Coronary artery (tissue), 2 donors: ENCODE measurements around the gene SH3BGRL3.
A peak's percentile ranks its signal among the peaks of the same experiment; 100 is the strongest.

Experiments
- DNase-seq: peaks from one replicate; pipeline ENCODE4 v3.0.0-alpha.2; 2017; ENCODE audit warnings: low spot score
- H3K27ac ChIP-seq, 2 donors: fragments of 200-600 bp; sonication (generic); one replicate each; pipeline ENCODE4 v1.5.1; 2016 to 2019
- H3K4me3 ChIP-seq: fragments of 200-600 bp; sonication (generic); 2 replicates; pipeline ENCODE4 v1.5.1; 2016; ENCODE audit warnings: mild to moderate bottlenecking, moderate library complexity
- TF ChIP-seq, protein P1 (sequence below): fragments of 200-600 bp; sonication (generic); IDR thresholded peaks from one replicate; pipeline ENCODE4 v1.5.1; 2019; ENCODE audit warnings: antibody characterized with exemption

Gene SH3BGRL3

DNA sequence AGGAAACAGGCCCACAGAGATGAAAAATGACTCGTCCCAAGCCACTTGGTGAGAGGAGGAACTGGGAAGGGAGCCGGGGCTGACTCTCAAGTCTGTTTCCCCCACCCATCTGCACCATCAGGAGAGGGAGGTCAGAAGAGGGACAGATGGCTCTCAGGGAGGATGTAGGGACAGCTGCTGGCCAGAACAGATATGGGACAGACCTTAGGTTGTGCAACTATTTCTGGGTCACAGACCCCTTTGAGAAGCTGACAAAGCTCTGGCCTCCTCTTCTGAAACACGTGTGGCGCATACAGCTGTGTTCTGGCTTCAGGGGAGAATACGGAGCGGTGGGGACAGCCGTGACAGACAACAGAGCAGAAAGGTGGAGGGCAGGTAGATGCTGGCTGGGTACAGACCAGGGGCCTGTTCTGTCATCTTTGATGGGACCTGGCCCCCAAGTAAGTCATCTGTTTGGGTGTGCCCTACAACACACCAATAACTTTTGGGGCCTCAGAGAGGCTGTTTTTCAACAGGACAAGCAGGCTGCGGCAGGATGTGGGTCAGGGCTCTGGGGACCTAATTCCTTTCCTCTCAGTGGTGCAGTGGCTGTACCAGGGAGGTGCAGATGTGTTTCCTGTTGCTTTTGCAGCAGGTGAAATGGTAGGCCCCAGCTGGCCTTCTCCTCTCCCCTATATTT lies 7.3 kb downstream of the SH3BGRL3 start:
- Histone ChIP-seq H3K27ac (peak overlapping the region in 1 of 2 donors; percentile 71), H3K4me3 (no peak overlapping the region)
- DNase-seq = no peak
- TF ChIP-seq, protein P1, sequence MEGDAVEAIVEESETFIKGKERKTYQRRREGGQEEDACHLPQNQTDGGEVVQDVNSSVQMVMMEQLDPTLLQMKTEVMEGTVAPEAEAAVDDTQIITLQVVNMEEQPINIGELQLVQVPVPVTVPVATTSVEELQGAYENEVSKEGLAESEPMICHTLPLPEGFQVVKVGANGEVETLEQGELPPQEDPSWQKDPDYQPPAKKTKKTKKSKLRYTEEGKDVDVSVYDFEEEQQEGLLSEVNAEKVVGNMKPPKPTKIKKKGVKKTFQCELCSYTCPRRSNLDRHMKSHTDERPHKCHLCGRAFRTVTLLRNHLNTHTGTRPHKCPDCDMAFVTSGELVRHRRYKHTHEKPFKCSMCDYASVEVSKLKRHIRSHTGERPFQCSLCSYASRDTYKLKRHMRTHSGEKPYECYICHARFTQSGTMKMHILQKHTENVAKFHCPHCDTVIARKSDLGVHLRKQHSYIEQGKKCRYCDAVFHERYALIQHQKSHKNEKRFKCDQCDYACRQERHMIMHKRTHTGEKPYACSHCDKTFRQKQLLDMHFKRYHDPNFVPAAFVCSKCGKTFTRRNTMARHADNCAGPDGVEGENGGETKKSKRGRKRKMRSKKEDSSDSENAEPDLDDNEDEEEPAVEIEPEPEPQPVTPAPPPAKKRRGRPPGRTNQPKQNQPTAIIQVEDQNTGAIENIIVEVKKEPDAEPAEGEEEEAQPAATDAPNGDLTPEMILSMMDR = no peak

- DNase-seq = no peak
- TF ChIP-seq, protein P1 = no peak
- Histone ChIP-seq H3K27ac (peak overlapping the region in 1 of 2 donors; percentile 76), H3K4me3 (no peak overlapping the region)
Measured at GRCh38 chr1:26287811-26288210, 7.9 kb downstream of the SH3BGRL3 start.

GRCh38 chr1:26288311-26288941 lies 8.5 kb downstream of the SH3BGRL3 start:
- DNase-seq = no peak
- Histone ChIP-seq H3K4me3 (no peak overlapping the region), H3K27ac (peak overlapping the region in 1 of 2 donors; percentile 76)
- TF ChIP-seq, protein P1 = no peak

GRCh38 chr1:26289158-26290059 lies 9.5 kb downstream of the SH3BGRL3 start:
- TF ChIP-seq, protein P1 = no peak
- Histone ChIP-seq H3K4me3 (no peak overlapping the region), H3K27ac (peak overlapping the region; percentile 16 to 76)
- DNase-seq = no peak

GRCh38 chr1:26290122-26290881 lies 10.4 kb downstream of the SH3BGRL3 start:
- TF ChIP-seq, protein P1 = no peak
- Histone ChIP-seq H3K27ac (peak overlapping the region; percentile 16 to 76), H3K4me3 (no peak overlapping the region)
- DNase-seq = no peak

DNA sequence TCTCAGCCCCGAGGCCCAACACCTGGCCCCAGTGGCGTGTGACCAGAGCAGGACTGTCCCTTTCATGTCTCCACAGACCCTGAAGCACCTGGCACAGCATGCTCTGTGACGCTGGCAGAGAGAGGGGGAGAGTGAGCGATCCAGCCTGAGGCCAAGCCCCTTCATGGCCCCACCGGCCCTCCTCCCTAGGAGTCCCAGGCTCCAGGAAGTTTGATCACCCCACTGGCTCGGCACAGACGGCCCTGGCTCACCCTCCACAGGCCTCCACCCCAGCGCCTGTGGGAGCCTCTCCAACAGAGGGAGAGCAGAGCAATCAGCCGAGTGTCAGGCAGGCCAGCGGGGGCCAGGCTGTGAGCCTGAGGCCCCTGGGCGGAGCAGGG lies 11.0 kb downstream of the SH3BGRL3 start:
- TF ChIP-seq, protein P1 = no peak
- H3K4me3 ChIP-seq = no peak overlapping the region
- no peak for DNase-seq
- H3K27ac ChIP-seq = peak overlapping the region in 1 of 2 donors; percentile 76
